Neural cell (in vitro differentiated cells): Measurements from ENCODE around the gene STIM2.

ENCODE experiments used
- EZH2 ChIP-seq: fragments of 200-600, 300-800 bp; shearing (Covaris generic), sonication (generic); IDR thresholded peaks from 2 replicates; pipeline ENCODE4 v1.6.1; 2014; ENCODE audit warnings: antibody characterized with exemption, low read length, borderline replicate concordance, mild to moderate bottlenecking; ENCODE audit not compliant: insufficient read depth, poor library complexity, severe bottlenecking
- SMC3 ChIP-seq: fragments of 450-650 bp; conservative IDR thresholded peaks from 2 replicates; pipeline ENCODE4 v1.6.1; 2014; ENCODE audit warnings: antibody characterized with exemption, mild to moderate bottlenecking, moderate library complexity; ENCODE audit not compliant: poor library complexity
- TF ChIP-seq, protein P1 (sequence below): fragments of 450-650 bp; IDR thresholded peaks from 2 replicates; pipeline ENCODE4 v1.5.1; 2014; ENCODE audit warnings: antibody characterized with exemption, mild to moderate bottlenecking, moderate library complexity; ENCODE audit not compliant: poor library complexity, severe bottlenecking
- TF ChIP-seq, protein P2 (sequence below): IDR thresholded peaks from 2 replicates; pipeline ENCODE4 v1.6.1; 2012; ENCODE audit warnings: borderline replicate concordance

- no peak for TF ChIP-seq EZH2
- TF ChIP-seq, protein P1, sequence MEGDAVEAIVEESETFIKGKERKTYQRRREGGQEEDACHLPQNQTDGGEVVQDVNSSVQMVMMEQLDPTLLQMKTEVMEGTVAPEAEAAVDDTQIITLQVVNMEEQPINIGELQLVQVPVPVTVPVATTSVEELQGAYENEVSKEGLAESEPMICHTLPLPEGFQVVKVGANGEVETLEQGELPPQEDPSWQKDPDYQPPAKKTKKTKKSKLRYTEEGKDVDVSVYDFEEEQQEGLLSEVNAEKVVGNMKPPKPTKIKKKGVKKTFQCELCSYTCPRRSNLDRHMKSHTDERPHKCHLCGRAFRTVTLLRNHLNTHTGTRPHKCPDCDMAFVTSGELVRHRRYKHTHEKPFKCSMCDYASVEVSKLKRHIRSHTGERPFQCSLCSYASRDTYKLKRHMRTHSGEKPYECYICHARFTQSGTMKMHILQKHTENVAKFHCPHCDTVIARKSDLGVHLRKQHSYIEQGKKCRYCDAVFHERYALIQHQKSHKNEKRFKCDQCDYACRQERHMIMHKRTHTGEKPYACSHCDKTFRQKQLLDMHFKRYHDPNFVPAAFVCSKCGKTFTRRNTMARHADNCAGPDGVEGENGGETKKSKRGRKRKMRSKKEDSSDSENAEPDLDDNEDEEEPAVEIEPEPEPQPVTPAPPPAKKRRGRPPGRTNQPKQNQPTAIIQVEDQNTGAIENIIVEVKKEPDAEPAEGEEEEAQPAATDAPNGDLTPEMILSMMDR = no peak
- TF ChIP-seq, protein P2, sequence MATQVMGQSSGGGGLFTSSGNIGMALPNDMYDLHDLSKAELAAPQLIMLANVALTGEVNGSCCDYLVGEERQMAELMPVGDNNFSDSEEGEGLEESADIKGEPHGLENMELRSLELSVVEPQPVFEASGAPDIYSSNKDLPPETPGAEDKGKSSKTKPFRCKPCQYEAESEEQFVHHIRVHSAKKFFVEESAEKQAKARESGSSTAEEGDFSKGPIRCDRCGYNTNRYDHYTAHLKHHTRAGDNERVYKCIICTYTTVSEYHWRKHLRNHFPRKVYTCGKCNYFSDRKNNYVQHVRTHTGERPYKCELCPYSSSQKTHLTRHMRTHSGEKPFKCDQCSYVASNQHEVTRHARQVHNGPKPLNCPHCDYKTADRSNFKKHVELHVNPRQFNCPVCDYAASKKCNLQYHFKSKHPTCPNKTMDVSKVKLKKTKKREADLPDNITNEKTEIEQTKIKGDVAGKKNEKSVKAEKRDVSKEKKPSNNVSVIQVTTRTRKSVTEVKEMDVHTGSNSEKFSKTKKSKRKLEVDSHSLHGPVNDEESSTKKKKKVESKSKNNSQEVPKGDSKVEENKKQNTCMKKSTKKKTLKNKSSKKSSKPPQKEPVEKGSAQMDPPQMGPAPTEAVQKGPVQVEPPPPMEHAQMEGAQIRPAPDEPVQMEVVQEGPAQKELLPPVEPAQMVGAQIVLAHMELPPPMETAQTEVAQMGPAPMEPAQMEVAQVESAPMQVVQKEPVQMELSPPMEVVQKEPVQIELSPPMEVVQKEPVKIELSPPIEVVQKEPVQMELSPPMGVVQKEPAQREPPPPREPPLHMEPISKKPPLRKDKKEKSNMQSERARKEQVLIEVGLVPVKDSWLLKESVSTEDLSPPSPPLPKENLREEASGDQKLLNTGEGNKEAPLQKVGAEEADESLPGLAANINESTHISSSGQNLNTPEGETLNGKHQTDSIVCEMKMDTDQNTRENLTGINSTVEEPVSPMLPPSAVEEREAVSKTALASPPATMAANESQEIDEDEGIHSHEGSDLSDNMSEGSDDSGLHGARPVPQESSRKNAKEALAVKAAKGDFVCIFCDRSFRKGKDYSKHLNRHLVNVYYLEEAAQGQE = no peak
- no peak for TF ChIP-seq SMC3
These were observed 117.9 kb downstream of the STIM2 start for GRCh38 chr4:26978387-26979053.
